Nephron (organoid): ENCODE data around the gene HES2.
A peak's percentile ranks its signal among the peaks of the same experiment; 100 is the strongest.
"Not testable (repeated sequence)": the region's sequence is repeated elsewhere in the genome, so short reads cannot be mapped to it uniquely, and the experiment has no call there.

Experiments used
- H3K27ac Mint-ChIP-seq, 3 experiments: 2 replicates each; pipeline ENCODE4 v1.8.0; 2020; ENCODE audit warnings: mixed read lengths in 3 of 3, mild to moderate bottlenecking in 2 of 3, moderate library complexity in 1 of 3
- H3K27me3 Mint-ChIP-seq: 2 replicates; pipeline ENCODE4 v1.8.0; 2021; ENCODE audit warnings: low read depth, mild to moderate bottlenecking, moderate library complexity, mixed read lengths
- H3K36me3 Mint-ChIP-seq: 2 replicates; pipeline ENCODE4 v1.8.0; 2020; ENCODE audit warnings: low read depth, mixed read lengths
- H3K4me1 Mint-ChIP-seq: 2 replicates; pipeline ENCODE4 v1.8.0; 2020; ENCODE audit warnings: mixed read lengths
- H3K4me3 Mint-ChIP-seq, 3 experiments: 2 replicates each; pipeline ENCODE4 v1.8.0; 2020; ENCODE audit warnings: mild to moderate bottlenecking in 3 of 3, mixed read lengths in 3 of 3, moderate library complexity in 2 of 3
- H3K9me3 Mint-ChIP-seq: 2 replicates; pipeline ENCODE4 v1.8.0; 2020; ENCODE audit warnings: mixed read lengths
- CTCF ChIP-seq, 3 experiments: fragments of 200-600 bp; sonication (generic); IDR thresholded peaks; one replicate each; pipeline ENCODE4 v1.5.0; 2021; ENCODE audit warnings: antibody characterized with exemption in 3 of 3; ENCODE audit not compliant: unreplicated experiment in 3 of 3

The HES2 gene

GRCh38 chr1:6399294-6399693, 20.4 kb downstream of the HES2 start:
- Mint-ChIP-seq H3K4me1 (peaks cover 1% of the 10 kb centered on the region), H3K27ac (peak overlapping the region in 1 of 3 experiments; percentile 19), H3K36me3 (no peaks in the 10 kb centered on the region), H3K27me3 (peaks cover 33% of the 10 kb centered on the region), H3K4me3 (no peak overlapping the region), H3K9me3 (no peaks in the 10 kb centered on the region)
- TF ChIP-seq CTCF (IDR thresholded peaks at IDR 0.05; ENCODE audit: unreplicated experiment in 3 of 3): no peak

GRCh38 chr1:6397844-6398441, 21.8 kb downstream of the HES2 start:
- no peaks in the 10 kb centered on the region for H3K36me3 Mint-ChIP-seq
- H3K9me3 Mint-ChIP-seq: no peaks in the 10 kb centered on the region
- peak overlapping the region in 1 of 3 experiments; percentile 8 for H3K27ac Mint-ChIP-seq
- no peak overlapping the region for H3K4me3 Mint-ChIP-seq
- peaks cover 32% of the 10 kb centered on the region for H3K27me3 Mint-ChIP-seq
- H3K4me1 Mint-ChIP-seq: peaks cover 8% of the 10 kb centered on the region
- TF ChIP-seq CTCF (IDR thresholded peaks at IDR 0.05; ENCODE audit: unreplicated experiment in 3 of 3): no peak

GRCh38 chr1:6396998-6397397, 22.7 kb downstream of the HES2 start:
- H3K36me3 Mint-ChIP-seq: no peaks in the 10 kb centered on the region
- no peak for TF ChIP-seq CTCF (IDR thresholded peaks at IDR 0.05; ENCODE audit: unreplicated experiment in 3 of 3)
- peak overlapping the region; percentile 0 to 23 (median 3) for H3K4me3 Mint-ChIP-seq
- peaks cover 13% of the 10 kb centered on the region for H3K4me1 Mint-ChIP-seq
- H3K9me3 Mint-ChIP-seq: no peaks in the 10 kb centered on the region
- H3K27me3 Mint-ChIP-seq: peaks cover 32% of the 10 kb centered on the region
- no peak overlapping the region for H3K27ac Mint-ChIP-seq

GRCh38 chr1:6395781-6396244, 23.9 kb downstream of the HES2 start:
- H3K27ac Mint-ChIP-seq, H3K9me3 Mint-ChIP-seq, H3K4me3 Mint-ChIP-seq, H3K36me3 Mint-ChIP-seq: not testable (repeated sequence)
- peaks cover 28% of the 10 kb centered on the region for H3K27me3 Mint-ChIP-seq
- peaks cover 15% of the 10 kb centered on the region for H3K4me1 Mint-ChIP-seq

- Mint-ChIP-seq H3K27ac (peak overlapping the region in 1 of 3 experiments; percentile 51), H3K4me3 (peak overlapping the region; percentile 61 to 74 (median 69)), H3K4me1 (peaks cover 15% of the 10 kb centered on the region), H3K27me3 (peaks cover 31% of the 10 kb centered on the region)
- not testable (repeated sequence) for H3K9me3 Mint-ChIP-seq, H3K36me3 Mint-ChIP-seq
Observed at GRCh38 chr1:6395130-6395529, 24.6 kb downstream of the HES2 start.

- Mint-ChIP-seq H3K4me1 (peaks cover 15% of the 10 kb centered on the region), H3K36me3 (no peaks in the 10 kb centered on the region), H3K27me3 (peaks cover 31% of the 10 kb centered on the region), H3K27ac (peak within 1 kb of the TSS; percentile 80 to 94 (median 94)), H3K9me3 (no peaks in the 10 kb centered on the region), H3K4me3 (peak within 1 kb of the TSS; percentile 88 to 89 (median 89))
- no peak for TF ChIP-seq CTCF (IDR thresholded peaks at IDR 0.05; ENCODE audit: unreplicated experiment in 3 of 3)
Observed at GRCh38 chr1:6393400-6394187, 26.1 kb downstream of the HES2 start, which contains the start of gene ACOT7. ACOT7 (minus strand) TSS chr1:6393767; CDS start chr1:6393399, 368 bp downstream.
